Inferior parietal cortex (tissue), 1 donor: ENCODE data around the gene NQO1.

Source experiments
- DNase-seq: peaks from one replicate; pipeline ENCODE4 v3.0.0-alpha.2; 2016; ENCODE audit errors: extremely low spot score

NQO1 gene

DNA sequence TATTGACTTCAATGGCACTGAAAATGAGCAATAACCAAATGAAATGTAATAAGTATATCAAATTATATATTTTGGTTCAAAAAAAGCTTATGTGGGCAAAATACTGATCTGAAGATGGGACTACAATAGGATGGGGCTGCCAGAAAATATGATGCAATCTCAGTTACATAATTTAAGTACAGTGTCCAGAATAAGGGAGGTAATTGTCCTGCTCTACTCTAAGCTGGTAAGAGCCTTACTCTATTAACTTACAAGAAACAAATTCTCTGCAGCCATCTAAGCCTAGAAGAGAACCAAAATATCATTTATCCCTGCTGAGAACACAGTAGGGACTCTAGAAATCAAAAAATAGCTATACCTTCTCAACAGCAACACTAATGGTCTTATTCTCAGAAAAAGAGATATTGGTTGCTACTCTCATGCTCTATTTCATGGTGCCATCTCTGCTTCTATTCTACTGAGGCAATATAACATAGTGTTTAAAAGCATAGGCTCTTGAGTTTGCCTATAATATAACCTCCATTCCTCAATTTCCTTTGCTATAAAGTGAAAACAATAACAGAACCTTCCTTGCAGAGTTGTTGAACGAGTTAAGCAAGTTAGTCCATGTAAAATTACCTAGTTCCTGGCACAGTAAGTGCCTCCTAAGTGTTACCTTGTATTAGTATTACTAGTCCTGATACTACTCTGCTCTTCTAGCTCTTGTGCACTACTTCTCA, 19.9 kb downstream of the NQO1 start:
- DNase-seq = no peak

DNA sequence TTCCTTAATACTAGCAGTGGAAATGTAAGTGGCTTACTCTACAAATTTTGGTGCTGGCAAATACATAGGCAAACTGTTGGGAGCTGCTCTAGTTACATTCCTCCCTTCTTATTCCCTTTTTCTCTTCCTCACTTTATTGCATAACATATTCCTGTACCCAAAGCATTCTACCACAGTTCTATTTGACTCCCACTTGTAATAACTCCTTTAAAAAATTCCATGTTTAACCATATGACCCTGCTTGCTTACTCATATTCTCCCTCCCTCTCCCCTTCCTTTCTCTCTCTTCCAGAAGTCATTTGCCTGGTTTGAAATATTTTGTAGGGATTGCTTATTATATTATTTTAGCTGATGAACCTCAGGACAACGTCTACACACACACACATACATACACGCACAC, 22.7 kb downstream of the NQO1 start:
- no peak for DNase-seq

DNA sequence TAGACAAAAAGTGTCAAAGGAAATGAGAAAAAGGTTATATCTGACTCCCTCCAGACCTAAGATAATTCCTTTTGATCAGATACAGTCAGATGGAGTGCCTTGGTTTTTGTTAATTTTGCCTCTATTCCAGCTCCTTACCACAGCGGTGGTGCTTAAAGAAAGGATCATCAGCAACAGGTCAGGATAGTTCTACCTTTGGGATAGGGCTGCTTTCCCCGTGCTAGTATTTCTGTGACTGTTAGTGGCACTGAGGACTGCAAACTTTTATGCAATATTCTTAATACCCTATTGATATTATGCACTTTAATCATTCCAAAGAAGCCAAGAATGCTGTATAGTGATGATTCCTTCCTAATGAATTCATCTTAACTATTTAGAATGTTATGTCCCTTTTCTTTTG, 24.5 kb downstream of the NQO1 start:
- DNase-seq = no peak

DNA sequence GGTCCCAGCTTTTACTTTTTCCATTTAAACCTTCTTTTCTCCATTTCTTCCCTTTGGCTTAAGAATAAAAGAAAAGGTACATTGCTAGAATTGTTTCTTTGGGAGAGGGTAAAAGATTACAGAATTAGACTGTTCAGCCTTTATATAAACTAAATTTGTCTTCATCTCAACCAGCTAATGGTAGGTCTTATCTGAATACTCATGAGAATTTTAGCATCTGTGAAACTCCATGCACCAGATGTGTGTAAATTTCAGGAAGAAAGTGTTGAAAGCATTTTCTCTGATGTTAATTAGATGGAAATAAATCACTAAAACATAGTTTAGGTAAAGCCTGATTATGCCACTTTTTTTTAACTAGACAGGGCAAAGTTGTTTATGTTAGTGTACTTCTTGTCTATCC, 24.9 kb downstream of the NQO1 start:
- DNase-seq = no peak

DNA sequence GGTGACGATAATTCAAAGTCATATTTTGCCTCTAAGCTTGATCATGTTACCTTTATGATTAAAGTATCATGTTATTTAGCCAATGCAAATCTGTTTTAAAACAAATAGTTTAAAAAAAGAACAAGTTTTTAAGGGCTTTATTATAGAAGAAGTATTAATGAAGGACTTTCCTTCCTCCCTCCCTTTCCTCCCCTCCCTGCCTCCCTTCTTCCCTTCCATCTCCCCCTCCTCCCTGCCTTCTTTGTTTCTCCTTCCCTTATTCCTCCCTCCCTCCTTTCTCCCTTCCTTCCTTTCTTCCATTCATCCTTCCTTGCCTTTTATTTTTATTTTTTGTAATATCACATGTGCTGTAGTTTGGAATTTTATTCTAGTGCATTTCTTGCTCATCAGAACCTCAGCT, 26.4 kb downstream of the NQO1 start:
- DNase-seq = no peak

DNA sequence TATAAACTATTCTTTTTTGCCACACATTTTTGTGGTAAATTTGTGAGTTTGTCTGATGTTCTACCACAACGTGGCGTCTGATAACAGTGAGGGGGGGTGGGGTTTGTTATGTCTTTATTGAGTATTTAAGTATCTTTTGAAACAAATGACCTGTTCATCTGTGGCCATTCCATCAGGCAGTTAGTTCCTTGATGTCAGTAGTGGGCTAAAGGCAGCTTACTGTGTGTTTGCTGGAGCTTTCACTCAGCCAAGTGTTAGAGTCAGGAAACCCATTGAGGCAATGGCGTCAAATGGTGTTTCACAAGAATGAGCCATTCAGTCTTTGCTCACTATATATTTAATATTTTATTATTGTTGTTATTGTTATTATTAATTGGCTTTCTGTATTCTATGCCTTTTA, 28.0 kb downstream of the NQO1 start:
- DNase-seq = no peak

DNA sequence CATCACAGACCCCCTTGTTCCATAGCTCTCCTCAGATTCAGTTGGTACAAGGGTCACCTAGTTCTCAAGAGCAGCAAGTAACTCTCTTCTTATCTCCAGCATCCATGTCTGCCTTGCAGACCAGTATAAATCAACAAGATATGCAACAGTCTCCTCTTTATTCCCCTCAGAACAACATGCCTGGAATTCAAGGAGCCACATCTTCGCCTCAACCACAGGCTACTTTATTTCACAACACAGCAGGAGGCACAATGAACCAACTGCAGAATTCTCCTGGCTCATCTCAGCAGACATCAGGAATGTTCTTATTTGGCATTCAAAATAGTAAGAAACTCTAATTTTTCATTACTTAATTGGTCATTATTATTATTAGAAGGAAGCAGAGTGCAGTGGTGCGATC, 32.4 kb downstream of the NQO1 start:
- DNase-seq = no peak

DNA sequence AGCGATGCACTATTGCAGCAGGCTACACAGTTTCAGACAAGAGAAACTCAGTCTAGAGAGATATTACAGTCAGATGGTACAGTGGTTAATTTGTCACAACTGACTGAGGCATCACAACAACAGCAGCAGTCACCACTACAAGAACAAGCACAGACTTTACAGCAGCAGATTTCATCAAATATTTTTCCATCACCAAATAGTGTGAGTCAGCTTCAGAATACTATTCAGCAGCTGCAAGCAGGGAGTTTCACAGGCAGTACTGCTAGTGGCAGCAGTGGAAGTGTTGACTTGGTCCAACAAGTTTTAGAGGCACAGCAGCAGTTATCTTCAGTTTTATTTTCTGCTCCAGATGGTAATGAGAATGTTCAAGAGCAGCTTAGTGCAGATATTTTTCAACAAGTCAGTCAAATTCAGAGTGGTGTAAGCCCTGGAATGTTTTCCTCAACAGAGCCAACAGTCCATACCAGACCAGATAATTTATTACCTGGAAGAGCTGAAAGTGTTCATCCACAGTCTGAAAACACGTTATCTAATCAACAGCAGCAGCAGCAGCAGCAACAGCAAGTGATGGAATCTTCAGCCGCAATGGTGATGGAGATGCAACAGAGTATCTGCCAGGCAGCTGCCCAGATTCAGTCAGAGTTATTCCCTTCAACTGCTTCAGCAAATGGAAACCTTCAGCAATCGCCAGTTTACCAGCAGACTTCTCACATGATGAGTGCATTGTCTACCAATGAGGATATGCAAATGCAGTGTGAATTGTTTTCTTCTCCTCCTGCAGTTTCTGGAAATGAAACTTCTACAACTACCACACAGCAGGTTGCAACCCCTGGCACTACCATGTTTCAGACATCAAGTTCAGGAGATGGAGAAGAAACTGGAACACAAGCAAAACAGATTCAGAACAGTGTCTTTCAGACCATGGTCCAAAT, 34.1 kb downstream of the NQO1 start:
- peak; percentile 36 for DNase-seq

DNA sequence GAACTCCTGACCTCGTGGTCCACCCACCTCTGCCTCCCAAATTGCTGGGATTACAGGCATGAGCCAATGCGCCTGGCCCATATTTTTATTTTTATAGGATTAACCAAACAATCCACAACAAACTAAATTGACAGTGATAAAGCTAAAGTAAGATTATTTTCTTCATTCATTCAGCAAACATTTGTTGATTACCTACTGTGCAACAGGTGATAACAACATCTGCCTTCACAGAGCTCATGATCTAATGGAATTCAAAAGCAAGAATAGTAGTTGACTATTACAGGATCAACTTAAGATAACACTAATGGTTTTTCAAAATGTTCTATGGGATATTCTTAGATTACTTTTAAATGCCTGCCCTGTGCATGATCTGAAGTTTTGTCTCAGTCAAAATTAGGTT, 37.8 kb downstream of the NQO1 start:
- no peak for DNase-seq

DNA sequence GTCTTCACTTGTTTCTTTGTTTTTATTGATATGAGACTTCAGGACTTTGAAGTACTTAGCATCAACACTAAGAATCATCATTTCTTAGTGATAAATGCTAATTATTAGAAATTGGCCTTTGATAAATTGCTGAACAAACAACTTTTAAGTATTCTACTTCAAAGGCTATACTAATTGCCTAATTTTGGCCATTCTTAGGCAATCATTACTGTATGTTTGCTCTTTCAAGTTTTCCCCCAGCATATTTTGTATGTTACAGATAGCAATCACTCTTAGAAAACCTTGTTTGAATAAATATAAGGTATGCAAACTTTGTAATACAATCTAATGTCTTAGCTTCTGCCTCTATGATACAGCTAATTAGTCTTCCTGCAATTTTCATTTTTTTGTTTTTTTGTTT, 46.0 kb downstream of the NQO1 start:
- DNase-seq = no peak

DNA sequence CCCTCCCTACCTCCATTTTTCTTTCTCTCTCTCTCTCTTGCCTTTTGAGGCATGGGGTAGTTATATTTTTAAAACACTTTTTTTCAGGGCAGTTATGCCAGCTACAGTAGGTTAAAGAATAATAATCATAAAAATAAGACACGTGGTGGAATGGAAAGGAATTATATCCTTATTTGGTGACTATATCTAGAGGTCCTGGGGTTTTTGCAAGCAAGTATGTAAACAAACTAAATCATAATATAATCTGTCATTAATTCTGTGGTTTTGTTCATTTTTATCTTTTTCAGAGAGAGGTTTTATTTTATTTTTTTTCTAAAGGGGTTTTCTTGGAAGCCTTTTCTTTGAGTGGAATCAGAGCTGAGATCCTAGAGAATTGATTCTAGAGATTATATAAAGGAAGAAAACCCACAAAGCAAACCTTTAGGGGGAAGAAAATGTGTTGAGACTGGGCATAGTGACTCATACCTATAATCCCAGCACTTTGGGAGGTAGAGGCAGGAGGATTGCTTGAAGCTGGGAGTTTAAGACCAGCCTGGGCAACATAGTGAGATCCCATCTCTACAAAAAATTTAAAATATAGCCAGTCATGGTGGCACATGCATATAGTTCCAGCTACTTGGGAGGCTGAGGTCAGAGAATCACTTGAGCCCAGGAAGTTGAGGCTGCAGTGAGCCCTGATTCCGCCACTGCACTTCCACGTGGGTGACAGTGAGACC, 53.2 kb downstream of the NQO1 start:
- DNase-seq = no peak

DNA sequence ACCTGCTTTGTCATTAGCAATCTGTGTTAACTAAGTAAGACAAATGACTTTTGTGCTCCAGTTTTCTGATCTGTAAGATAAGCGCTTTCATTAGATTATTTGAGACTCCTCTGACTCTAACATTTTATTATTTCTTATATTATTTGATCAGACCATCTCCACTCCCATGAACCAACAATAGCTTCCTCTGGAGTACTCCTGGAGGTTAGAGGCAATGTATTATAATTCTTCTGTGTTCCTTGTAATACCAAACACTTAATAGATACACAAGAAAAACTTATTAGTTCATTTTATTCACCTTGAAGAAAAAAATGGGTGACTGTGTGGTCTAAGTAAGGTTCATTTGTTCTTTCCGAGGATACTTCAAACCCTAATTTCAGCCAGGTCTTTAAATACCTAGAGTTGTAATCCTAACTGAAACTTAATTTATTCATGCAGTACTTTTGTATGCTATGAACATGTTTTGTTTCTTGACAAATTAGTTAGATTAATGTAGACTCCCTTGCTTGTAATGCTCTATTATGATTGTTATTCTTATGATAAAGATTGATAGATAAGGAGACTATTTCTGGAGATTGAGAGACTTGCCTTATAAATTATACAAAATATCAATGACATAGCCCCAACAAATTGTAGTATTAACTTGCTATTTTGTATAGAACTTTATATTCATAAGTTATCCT, 53.9 kb downstream of the NQO1 start:
- no peak for DNase-seq

DNA sequence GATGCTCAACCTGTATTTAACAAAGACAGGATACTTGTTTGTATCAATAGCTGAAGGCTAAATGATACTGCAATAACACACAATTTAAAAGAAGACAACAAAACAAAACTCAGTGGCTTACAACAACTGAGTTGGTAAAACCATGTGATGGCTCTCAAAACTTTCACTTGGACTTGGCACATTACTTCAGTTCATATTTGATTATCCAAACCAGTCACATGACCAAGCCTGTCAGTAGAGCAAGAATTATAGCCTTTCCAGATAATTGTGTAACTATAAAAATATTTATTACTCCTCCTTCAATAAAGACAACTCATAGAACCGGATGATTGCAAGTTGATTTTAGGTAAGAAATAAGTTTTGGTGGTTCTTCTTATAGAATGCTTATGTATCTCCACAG, 56.8 kb downstream of the NQO1 start:
- no peak for DNase-seq

DNA sequence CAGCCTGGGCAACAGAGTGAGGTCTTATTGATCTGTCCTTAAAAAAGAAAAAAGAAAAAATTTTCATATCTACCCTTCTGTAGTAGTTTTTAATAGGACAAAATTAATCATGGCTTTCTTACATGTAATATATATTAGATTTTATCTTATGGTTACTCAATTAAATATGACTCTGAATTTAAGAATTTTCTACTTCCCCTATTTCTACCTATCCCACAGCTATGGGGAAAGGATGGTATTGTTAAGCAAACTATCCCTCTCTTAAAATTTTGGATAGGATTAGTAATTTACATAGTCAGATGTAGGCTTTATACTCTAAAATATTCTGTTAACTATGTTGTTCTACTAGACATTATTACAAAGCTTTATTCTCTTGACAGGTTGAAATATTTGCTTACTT, 62.5 kb downstream of the NQO1 start:
- no peak for DNase-seq

DNA sequence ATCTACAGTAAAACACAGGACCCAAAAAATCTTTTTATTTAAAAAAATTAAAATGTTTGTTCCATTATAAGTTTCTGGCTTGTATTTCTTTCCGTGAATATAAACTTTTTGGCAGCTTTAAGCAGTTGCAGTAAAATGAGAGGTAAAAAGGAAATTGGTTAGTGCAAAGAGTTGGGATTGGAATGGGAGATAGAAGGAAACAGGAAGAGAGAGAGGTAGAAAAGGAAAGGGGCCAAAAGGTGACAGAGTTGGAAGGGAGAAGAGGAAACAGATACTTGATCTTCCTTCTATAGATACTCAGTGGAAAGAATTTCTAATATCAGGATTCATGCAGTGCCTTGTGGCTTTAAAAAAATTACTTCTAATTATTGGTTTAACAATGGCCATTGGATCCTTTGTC, 63.5 kb downstream of the NQO1 start:
- DNase-seq = no peak

DNA sequence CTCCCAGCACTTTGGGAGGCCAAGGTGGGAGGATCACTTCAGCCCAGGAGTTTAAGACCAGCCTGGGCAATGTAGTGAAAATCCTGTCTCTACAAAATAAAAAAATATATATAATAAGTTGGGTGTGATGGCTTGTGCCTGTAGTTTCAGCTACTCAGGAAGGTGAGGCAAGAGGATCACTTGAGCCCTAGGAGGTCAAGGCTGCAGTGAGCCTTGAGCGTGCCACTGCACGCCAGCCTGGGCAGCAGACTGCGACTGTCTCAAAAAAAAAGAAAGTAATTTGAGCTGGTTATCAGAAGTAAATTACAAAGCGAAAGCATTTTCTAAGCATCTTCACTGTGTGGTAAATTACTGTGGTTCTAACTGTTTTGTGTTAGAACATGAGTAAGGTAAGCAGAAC, 66.2 kb downstream of the NQO1 start:
- no peak for DNase-seq
